Measurements from ENCODE around the gene GDF7. TPM values are rescaled to one million over a fixed set of nuclear protein-coding genes. Genes with fewer than 3 reads are reported as not detected.

The GDF7 gene
- total and polyA plus RNA-seq, 4 donors: 0.89 to 7.2 (median 3.3) TPM

DNA sequence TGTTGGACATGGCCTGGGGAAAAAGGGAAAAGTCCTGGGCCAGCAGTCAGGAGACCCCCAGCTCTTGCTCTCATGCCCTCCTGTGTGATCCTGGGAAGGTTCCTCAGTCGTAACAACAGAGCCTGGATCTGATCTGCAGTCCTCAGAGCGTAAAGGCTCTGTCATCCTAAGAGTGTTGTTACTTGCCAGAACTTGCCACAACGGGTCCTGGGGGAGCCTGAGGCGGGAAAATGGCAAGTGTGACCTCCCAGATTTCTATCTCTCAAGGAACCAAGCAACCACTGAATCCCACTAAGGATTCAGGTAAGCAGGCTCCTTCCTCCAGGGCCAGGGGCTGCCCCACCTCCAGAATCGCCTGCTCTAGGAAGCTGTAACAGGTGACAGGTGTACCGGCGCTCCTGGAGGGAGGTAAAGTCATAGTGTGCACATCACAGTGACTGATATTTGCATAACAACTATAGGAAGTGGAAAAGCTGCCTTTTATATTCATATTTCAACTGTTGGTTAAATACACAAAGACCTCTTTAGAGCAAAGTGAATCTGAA lies 34.4 kb upstream of the GDF7 start (continued):
- no peak for TF ChIP-seq HNF4A (conservative IDR thresholded peaks at IDR 0.05)
- TF ChIP-seq GABPA (IDR thresholded peaks at IDR 0.05 in 1 of 2, conservative IDR thresholded peaks at IDR 0.05 in 1 of 2): no peak
- no peak for TF ChIP-seq RAD21 (IDR thresholded peaks at IDR 0.05)

DNA sequence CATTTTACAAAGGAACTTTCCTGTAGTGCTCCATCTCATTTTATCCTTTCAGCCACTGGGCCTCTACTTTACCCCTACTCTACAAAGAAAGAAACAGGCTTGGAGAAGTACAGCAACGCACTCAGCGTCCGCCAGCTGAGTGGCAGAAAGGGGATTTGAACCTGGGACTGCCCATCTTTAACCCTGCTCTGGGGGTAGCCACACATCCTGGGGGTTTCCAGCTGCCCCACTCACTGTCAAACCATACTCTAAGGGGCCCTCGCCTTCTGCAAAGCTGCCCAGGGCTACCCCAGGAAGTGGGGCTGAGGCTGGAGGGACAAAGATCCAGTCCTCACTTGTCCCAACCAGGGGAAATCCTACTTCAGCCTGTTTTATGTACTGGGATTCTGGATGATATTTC lies 33.9 kb upstream of the GDF7 start:
- Histone ChIP-seq H3K4me1 (ENCODE audit: control insufficient read depth in 4 of 4, insufficient read depth in 4 of 4, low read length in 3 of 4) (peaks cover 5 to 36% (median 19%) of the 10 kb centered on the region in 4 donors), H3K27me3 (ENCODE audit: control insufficient read depth in 4 of 4, insufficient read depth in 4 of 4, low read length in 3 of 4) (no peaks in the 10 kb centered on the region), H3K9me3 (ENCODE audit: control insufficient read depth in 4 of 4, low read length in 3 of 4) (no peaks in the 10 kb centered on the region), H3K9ac (ENCODE audit: low read depth in 1 of 2, low read length in 2 of 2) (no peak overlapping the region), H3K27ac (ENCODE audit: low read depth in 1 of 2, low read length in 2 of 2) (no peak overlapping the region), H3K36me3 (ENCODE audit: control insufficient read depth in 4 of 4, insufficient read depth in 3 of 4, low read depth in 1 of 4, low read length in 3 of 4) (no peaks in the 10 kb centered on the region), H3K4me3 (ENCODE audit: low read depth in 1 of 3, low read length in 3 of 3) (no peak overlapping the region)
- WGBS: 96% methylated on average over 4 of the region's 4 CpGs
- no peak for DNase-seq (ENCODE audit: low spot score)
- no peak for TF ChIP-seq RXRA (IDR thresholded peaks at IDR 0.05)
- TF ChIP-seq GABPA (IDR thresholded peaks at IDR 0.05 in 1 of 2, conservative IDR thresholded peaks at IDR 0.05 in 1 of 2): no peak
- TF ChIP-seq, protein P1, sequence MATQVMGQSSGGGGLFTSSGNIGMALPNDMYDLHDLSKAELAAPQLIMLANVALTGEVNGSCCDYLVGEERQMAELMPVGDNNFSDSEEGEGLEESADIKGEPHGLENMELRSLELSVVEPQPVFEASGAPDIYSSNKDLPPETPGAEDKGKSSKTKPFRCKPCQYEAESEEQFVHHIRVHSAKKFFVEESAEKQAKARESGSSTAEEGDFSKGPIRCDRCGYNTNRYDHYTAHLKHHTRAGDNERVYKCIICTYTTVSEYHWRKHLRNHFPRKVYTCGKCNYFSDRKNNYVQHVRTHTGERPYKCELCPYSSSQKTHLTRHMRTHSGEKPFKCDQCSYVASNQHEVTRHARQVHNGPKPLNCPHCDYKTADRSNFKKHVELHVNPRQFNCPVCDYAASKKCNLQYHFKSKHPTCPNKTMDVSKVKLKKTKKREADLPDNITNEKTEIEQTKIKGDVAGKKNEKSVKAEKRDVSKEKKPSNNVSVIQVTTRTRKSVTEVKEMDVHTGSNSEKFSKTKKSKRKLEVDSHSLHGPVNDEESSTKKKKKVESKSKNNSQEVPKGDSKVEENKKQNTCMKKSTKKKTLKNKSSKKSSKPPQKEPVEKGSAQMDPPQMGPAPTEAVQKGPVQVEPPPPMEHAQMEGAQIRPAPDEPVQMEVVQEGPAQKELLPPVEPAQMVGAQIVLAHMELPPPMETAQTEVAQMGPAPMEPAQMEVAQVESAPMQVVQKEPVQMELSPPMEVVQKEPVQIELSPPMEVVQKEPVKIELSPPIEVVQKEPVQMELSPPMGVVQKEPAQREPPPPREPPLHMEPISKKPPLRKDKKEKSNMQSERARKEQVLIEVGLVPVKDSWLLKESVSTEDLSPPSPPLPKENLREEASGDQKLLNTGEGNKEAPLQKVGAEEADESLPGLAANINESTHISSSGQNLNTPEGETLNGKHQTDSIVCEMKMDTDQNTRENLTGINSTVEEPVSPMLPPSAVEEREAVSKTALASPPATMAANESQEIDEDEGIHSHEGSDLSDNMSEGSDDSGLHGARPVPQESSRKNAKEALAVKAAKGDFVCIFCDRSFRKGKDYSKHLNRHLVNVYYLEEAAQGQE (IDR thresholded peaks at IDR 0.05): no peak
- TF ChIP-seq CTCF (IDR thresholded peaks at IDR 0.05; ENCODE audit: low read depth, low read length, missing input control): no peak
- TF ChIP-seq JUND (IDR thresholded peaks at IDR 0.05): no peak
- TF ChIP-seq YY1 (IDR thresholded peaks at IDR 0.05): no peak
- no peak for TF ChIP-seq SP1 (IDR thresholded peaks at IDR 0.05)
- no peak for TF ChIP-seq HNF4G (IDR thresholded peaks at IDR 0.05)
- TF ChIP-seq TAF1 (conservative IDR thresholded peaks at IDR 0.05): no peak

DNA sequence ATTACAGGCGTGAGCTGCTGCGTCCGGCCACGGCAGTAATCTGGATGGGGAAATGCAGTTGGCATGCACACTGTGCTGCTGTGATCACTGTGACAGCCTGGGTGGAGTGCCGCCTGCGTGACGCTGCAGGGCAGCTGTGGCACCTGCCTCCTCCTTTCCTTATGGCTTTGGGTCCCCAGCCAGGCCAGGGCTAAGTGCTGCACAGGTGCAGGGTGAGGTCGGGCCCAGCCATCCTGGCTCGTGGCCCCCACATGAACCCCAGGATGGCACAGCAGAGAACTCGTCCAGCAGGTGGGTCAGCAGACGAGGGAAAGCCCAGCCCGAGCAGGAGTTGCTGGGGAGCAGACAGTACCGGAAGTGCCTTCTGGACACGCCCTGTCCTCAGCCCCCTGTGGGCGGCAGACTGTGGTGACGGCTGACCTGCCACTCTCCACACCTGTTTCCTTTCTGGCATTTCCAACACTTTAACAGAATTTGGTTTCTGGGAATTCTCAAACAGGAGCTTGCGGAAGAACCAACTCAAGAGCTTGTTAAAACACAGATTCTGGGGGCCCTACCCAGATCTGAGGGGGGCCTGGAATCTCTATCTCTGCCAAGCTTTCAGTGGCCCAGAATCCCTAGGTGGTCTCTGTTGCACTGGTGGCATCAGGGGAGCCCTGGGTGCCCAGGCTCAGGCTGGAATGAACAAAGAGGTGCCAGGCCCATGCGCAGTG lies 33.0 kb upstream of the GDF7 start:
- WGBS: 67% methylated on average over 18 of the region's 18 CpGs
- no peak overlapping the region for H3K9ac ChIP-seq (ENCODE audit: low read depth in 1 of 2, low read length in 2 of 2)
- H3K27me3 ChIP-seq (ENCODE audit: control insufficient read depth in 4 of 4, insufficient read depth in 4 of 4, low read length in 3 of 4): no peaks in the 10 kb centered on the region
- H3K4me3 ChIP-seq (ENCODE audit: low read depth in 1 of 3, low read length in 3 of 3): no peak overlapping the region
- peaks cover 5 to 36% (median 19%) of the 10 kb centered on the region in 4 donors for H3K4me1 ChIP-seq (ENCODE audit: control insufficient read depth in 4 of 4, insufficient read depth in 4 of 4, low read length in 3 of 4)
- H3K9me3 ChIP-seq (ENCODE audit: control insufficient read depth in 4 of 4, low read length in 3 of 4): no peaks in the 10 kb centered on the region
- DNase-seq (ENCODE audit: low spot score): no peak
- H3K27ac ChIP-seq (ENCODE audit: low read depth in 1 of 2, low read length in 2 of 2): peak overlapping the region; percentile 9 to 55
- H3K36me3 ChIP-seq (ENCODE audit: control insufficient read depth in 4 of 4, insufficient read depth in 3 of 4, low read depth in 1 of 4, low read length in 3 of 4): no peaks in the 10 kb centered on the region
- TF ChIP-seq NR2F2 (IDR thresholded peaks at IDR 0.05) (no peak), RXRA (IDR thresholded peaks at IDR 0.05) (no peak), FOXA1 (IDR thresholded peaks at IDR 0.05) (no peak), HNF4A (conservative IDR thresholded peaks at IDR 0.05) (no peak), JUND (IDR thresholded peaks at IDR 0.05) (no peak), CTCF (IDR thresholded peaks at IDR 0.05; ENCODE audit: low read depth, low read length, missing input control) (peak; percentile 3), FOXA2 (IDR thresholded peaks at IDR 0.05) (no peak)
